WTC11 (cell line): Measurements from ENCODE around the gene MYO18A. TPM values are rescaled to one million over a fixed set of nuclear protein-coding genes. Genes with fewer than 3 reads are reported as not detected.
"Not testable (repeated sequence)": the region's sequence is repeated elsewhere in the genome, so short reads cannot be mapped to it uniquely, and the experiment has no call there.

Experiments
- ATAC-seq: fragments of 200-7000 bp; cut with Tn5 transposase; 2 replicates; pipeline ENCODE4 v1.10.0; 2021; ENCODE audit warnings: mild to moderate bottlenecking, moderate library complexity
- CTCF ChIA-PET: fragments of 300-600 bp; sonication (Branson Sonifier 250); formaldehyde crosslinking; loops from one replicate; lab custom pipeline; 2021; ENCODE audit warnings: antibody characterized with exemption; lab: Charles Lee
- POLR2A ChIA-PET: fragments of 350-600 bp; sonication (Branson Sonifier 250); formaldehyde crosslinking; loops from one replicate; lab custom pipeline; 2021; ENCODE audit warnings: antibody characterized with exemption; lab: Charles Lee
- DNase-seq: peaks from one replicate; pipeline ENCODE4 v3.0.0; 2021; ENCODE audit warnings: low spot score
- H3K27ac Mint-ChIP-seq: 2 replicates; pipeline ENCODE4 v1.8.0; 2021; ENCODE audit warnings: mixed read lengths
- H3K27me3 Mint-ChIP-seq: 2 replicates; pipeline ENCODE4 v1.8.0; 2021; ENCODE audit warnings: low read depth, mild to moderate bottlenecking, moderate library complexity, mixed read lengths
- H3K36me3 Mint-ChIP-seq: 2 replicates; pipeline ENCODE4 v1.8.0; 2021; ENCODE audit warnings: mixed read lengths
- H3K4me1 Mint-ChIP-seq: 2 replicates; pipeline ENCODE4 v1.8.0; 2022; ENCODE audit warnings: mixed read lengths
- H3K4me3 Mint-ChIP-seq: 2 replicates; pipeline ENCODE4 v1.8.0; 2021; ENCODE audit warnings: mild to moderate bottlenecking, moderate library complexity, mixed read lengths
- H3K9me3 Mint-ChIP-seq: 2 replicates; pipeline ENCODE4 v1.8.0; 2021; ENCODE audit warnings: mixed read lengths
- AR ChIP-seq: fragments of 250-450 bp; sonication (Bioruptor Pico); IDR thresholded peaks from 2 replicates; pipeline ENCODE4 v1.9.0; 2021; ENCODE audit warnings: mild to moderate bottlenecking
- ARID4B ChIP-seq: sonication (generic); formaldehyde crosslinking; IDR thresholded peaks from 2 replicates; pipeline ENCODE4 v1.8.0; 2023; ENCODE audit warnings: missing genetic modification reagents, mild to moderate bottlenecking, borderline replicate concordance
- ELF4 ChIP-seq: sonication (generic); formaldehyde crosslinking; IDR thresholded peaks from 2 replicates; pipeline ENCODE4 v1.8.1; 2022; ENCODE audit warnings: low read depth, mild to moderate bottlenecking, moderate library complexity, missing genetic modification reagents
- ESRRA ChIP-seq: sonication (generic); formaldehyde crosslinking; IDR thresholded peaks from 2 replicates; pipeline ENCODE4 v1.8.1; 2022; ENCODE audit warnings: mild to moderate bottlenecking, missing genetic modification reagents, borderline replicate concordance
- FOXP4 ChIP-seq: sonication (generic); formaldehyde crosslinking; IDR thresholded peaks from 2 replicates; pipeline ENCODE4 v1.8.0; 2022; ENCODE audit warnings: mild to moderate bottlenecking, missing genetic modification reagents
- HMGA2 ChIP-seq: fragments of 250-450 bp; sonication (Bioruptor Pico); IDR thresholded peaks from 2 replicates; pipeline ENCODE4 v1.4.0; 2021; ENCODE audit warnings: mild to moderate bottlenecking, moderate library complexity
- IRF1 ChIP-seq: sonication (generic); formaldehyde crosslinking; IDR thresholded peaks from 2 replicates; pipeline ENCODE4 v1.8.0; 2023; ENCODE audit warnings: missing genetic modification reagents
- NR2C2 ChIP-seq: sonication (generic); formaldehyde crosslinking; IDR thresholded peaks from 2 replicates; pipeline ENCODE4 v1.8.0; 2022; ENCODE audit warnings: mild to moderate bottlenecking, missing genetic modification reagents
- OVOL2 ChIP-seq: fragments of 250-450 bp; sonication (Bioruptor Pico); IDR thresholded peaks from 2 replicates; pipeline ENCODE4 v1.9.0; 2021; ENCODE audit warnings: mild to moderate bottlenecking, borderline replicate concordance
- RORB ChIP-seq: fragments of 250-450 bp; sonication (Bioruptor Pico); IDR thresholded peaks from 2 replicates; pipeline ENCODE4 v1.9.0; 2021; ENCODE audit warnings: mild to moderate bottlenecking
- SMAD3 ChIP-seq: sonication (generic); formaldehyde crosslinking; IDR thresholded peaks from 2 replicates; pipeline ENCODE4 v1.8.0; 2022; ENCODE audit warnings: missing genetic modification reagents, mild to moderate bottlenecking, borderline replicate concordance
- SOX15 ChIP-seq: fragments of 250-450 bp; sonication (Bioruptor Pico); IDR thresholded peaks from 2 replicates; pipeline ENCODE4 v1.9.0; 2021; ENCODE audit warnings: mild to moderate bottlenecking
- ZNF281 ChIP-seq: sonication (generic); formaldehyde crosslinking; IDR thresholded peaks from 2 replicates; pipeline ENCODE4 v1.8.0; 2023; ENCODE audit warnings: mild to moderate bottlenecking, missing genetic modification reagents
- ZNF396 ChIP-seq: fragments of 250-450 bp; sonication (Bioruptor Pico); IDR thresholded peaks from 2 replicates; pipeline ENCODE4 v1.8.0; 2021; ENCODE audit warnings: mild to moderate bottlenecking, moderate library complexity, borderline replicate concordance
- total RNA-seq: library from RNA; stranded (reverse); gene quantifications from 3 replicates; pipeline ENCODE4 v1.2.3, GENCODE V29; 2021
- TF ChIP-seq, protein P1 (sequence below): fragments of 250-450 bp; sonication (Bioruptor Pico); conservative IDR thresholded peaks from 2 replicates; pipeline ENCODE4 v1.9.0; 2021; ENCODE audit warnings: mild to moderate bottlenecking
- TF ChIP-seq, protein P2 (sequence below): sonication (generic); formaldehyde crosslinking; IDR thresholded peaks from 2 replicates; pipeline ENCODE4 v1.8.1; 2023; ENCODE audit warnings: mild to moderate bottlenecking, missing genetic modification reagents, moderate library complexity

MYO18A gene
- total RNA-seq, 1 experiment from 2014 or later = 54.9 TPM

GRCh38 chr17:29169806-29170591 is 10.2 kb downstream of the MYO18A start:
- ATAC-seq (no peak), DNase-seq (no peak)
- Mint-ChIP-seq H3K4me1 (peaks cover 12% of the 10 kb centered on the region), H3K4me3 (no peak overlapping the region), H3K27me3 (no peaks in the 10 kb centered on the region), H3K9me3 (no peaks in the 10 kb centered on the region), H3K27ac (no peak overlapping the region), H3K36me3 (peaks cover 14% of the 10 kb centered on the region)
- ChIA-PET POLR2A (no interaction called here), CTCF (interaction anchor here (0.7 to 2.6 kb wide), 3 partner anchors 10 to 217 kb away, joined by 3 to 16 read pairs (median 5); partner anchors contain the start of gene MYO18A)
- no peak for TF ChIP-seq ELF4 (CRISPR knock-in tag)
- TF ChIP-seq ESRRA (CRISPR knock-in tag) = no peak
- TF ChIP-seq ZNF396 (CRISPR knock-in tag) = no peak
- no peak for TF ChIP-seq OVOL2 (CRISPR knock-in tag)
- TF ChIP-seq SMAD3 (CRISPR knock-in tag) = no peak
- no peak for TF ChIP-seq SOX15 (CRISPR knock-in tag)
- TF ChIP-seq RORB = no peak
- no peak for TF ChIP-seq AR (CRISPR knock-in tag)
- TF ChIP-seq HMGA2 (CRISPR knock-in tag) = no peak
- no peak for TF ChIP-seq NR2C2 (CRISPR knock-in tag)
- TF ChIP-seq, protein P1, sequence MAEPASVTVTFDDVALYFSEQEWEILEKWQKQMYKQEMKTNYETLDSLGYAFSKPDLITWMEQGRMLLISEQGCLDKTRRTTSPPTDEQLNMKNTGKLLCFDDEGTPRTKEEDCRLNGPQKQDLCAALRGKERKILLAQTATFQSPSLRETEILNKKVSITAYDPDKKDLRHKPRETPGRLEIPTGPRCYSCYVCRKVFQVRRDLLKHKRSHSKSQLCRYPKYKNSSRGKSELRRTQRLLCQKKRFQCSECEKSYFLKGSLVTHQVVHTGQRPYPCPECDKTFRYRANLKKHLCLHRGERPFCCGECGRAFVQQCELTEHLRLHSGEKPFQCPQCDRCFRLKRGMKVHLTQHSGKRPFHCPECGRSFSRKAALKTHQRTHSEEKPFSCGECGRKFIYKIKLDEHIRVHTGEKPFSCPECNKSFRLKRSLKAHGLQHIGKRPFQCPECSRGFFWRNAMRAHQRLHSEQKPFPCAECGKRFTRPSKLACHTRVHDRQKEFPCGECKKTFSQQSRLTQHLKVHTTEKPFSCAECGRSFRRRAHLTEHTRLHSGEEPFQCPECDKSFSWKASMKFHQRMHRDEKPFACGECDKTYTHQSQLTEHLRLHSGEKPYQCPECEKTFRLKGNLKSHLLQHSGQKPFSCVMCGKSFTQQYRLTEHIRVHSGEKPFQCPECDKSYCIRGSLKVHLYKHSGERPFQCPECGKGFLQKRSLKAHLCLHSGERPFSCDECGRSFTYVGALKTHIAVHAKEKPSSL = no peak
- no peak for TF ChIP-seq ARID4B (CRISPR knock-in tag)
- TF ChIP-seq ZNF281 = no peak
- TF ChIP-seq, protein P2, sequence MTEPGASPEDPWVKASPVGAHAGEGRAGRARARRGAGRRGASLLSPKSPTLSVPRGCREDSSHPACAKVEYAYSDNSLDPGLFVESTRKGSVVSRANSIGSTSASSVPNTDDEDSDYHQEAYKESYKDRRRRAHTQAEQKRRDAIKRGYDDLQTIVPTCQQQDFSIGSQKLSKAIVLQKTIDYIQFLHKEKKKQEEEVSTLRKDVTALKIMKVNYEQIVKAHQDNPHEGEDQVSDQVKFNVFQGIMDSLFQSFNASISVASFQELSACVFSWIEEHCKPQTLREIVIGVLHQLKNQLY (CRISPR knock-in tag) = no peak
- TF ChIP-seq IRF1 (CRISPR knock-in tag) = no peak
- no peak for TF ChIP-seq FOXP4 (CRISPR knock-in tag)

GRCh38 chr17:29168759-29169126 is 11.5 kb downstream of the MYO18A start:
- CTCF ChIA-PET = interaction anchor here (1.4 kb wide), 1 partner anchor 215 kb away, joined by 3 read pairs; no protein-coding TSS in a partner anchor
- DNase-seq, H3K27ac Mint-ChIP-seq, H3K9me3 Mint-ChIP-seq, H3K27me3 Mint-ChIP-seq, ATAC-seq, POLR2A ChIA-PET, H3K4me3 Mint-ChIP-seq: not testable (repeated sequence)
- H3K4me1 Mint-ChIP-seq = peaks cover 12% of the 10 kb centered on the region
- peaks cover 20% of the 10 kb centered on the region for H3K36me3 Mint-ChIP-seq
